ENCODE data around the gene SUCLA2.
"Not testable (repeated sequence)": the region's sequence is repeated elsewhere in the genome, so short reads cannot be mapped to it uniquely, and the experiment has no call there.

SUCLA2 gene

GRCh38 chr13:48001114-48001881 lies at the start of gene SUCLA2:
SUCLA2 (minus strand) TSS chr13:48001273; CDS start chr13:48001269, 4 bp downstream.
- peak within 1 kb of the TSS; percentile 92 for H3K27ac ChIP-seq
- no peak for DNase-seq (ENCODE audit: low read depth, low spot score)

GRCh38 chr13:48050550-48050949 lies 49.5 kb upstream of the SUCLA2 start:
- no peak for DNase-seq (ENCODE audit: low read depth, low spot score)
- H3K27ac ChIP-seq = no peak overlapping the region

- no peak for DNase-seq (ENCODE audit: low read depth, low spot score)
- peak overlapping the region; percentile 26 for H3K27ac ChIP-seq
These were observed 42.9 kb upstream of the SUCLA2 start for GRCh38 chr13:48043789-48044503.

- H3K27ac ChIP-seq = no peak overlapping the region
These were observed 41.8 kb upstream of the SUCLA2 start for GRCh38 chr13:48042894-48043293.

GRCh38 chr13:48040896-48041295 lies 39.8 kb upstream of the SUCLA2 start:
- H3K27ac ChIP-seq = no peak overlapping the region
- no peak for DNase-seq (ENCODE audit: low read depth, low spot score)

More at GRCh38 chr13:48042894-48043293, 41.8 kb upstream of the SUCLA2 start:
- DNase-seq (ENCODE audit: low read depth, low spot score) = no peak

- H3K27ac ChIP-seq = no peak overlapping the region
- DNase-seq (ENCODE audit: low read depth, low spot score) = no peak
These were observed 39.0 kb upstream of the SUCLA2 start for GRCh38 chr13:48040049-48040448.

GRCh38 chr13:48038761-48039160 lies 37.7 kb upstream of the SUCLA2 start:
- no peak for DNase-seq (ENCODE audit: low read depth, low spot score)
- H3K27ac ChIP-seq = peak overlapping the region; percentile 92

- H3K27ac ChIP-seq = peak within 1 kb of the TSS; percentile 92
- DNase-seq (ENCODE audit: low read depth, low spot score) = peak; percentile 87
These were observed 36.5 kb upstream of the SUCLA2 start, which contains the start of gene NUDT15 for GRCh38 chr13:48037346-48038173. NUDT15 (plus strand) TSS chr13:48037726; CDS start chr13:48037747, 21 bp downstream.

- H3K27ac ChIP-seq = no peak overlapping the region
- no peak for DNase-seq (ENCODE audit: low read depth, low spot score)
These were observed 28.8 kb upstream of the SUCLA2 start for GRCh38 chr13:48029859-48030258.

- no peak overlapping the region for H3K27ac ChIP-seq
- no peak for DNase-seq (ENCODE audit: low read depth, low spot score)
These were observed 27.0 kb upstream of the SUCLA2 start for GRCh38 chr13:48028066-48028465.

- DNase-seq (ENCODE audit: low read depth, low spot score) = no peak
- no peak overlapping the region for H3K27ac ChIP-seq
These were observed 18.7 kb upstream of the SUCLA2 start for GRCh38 chr13:48019796-48020195.

- no peak overlapping the region for H3K27ac ChIP-seq
- DNase-seq (ENCODE audit: low read depth, low spot score) = no peak
These were observed 17.6 kb upstream of the SUCLA2 start for GRCh38 chr13:48018637-48019036.

- no peak for DNase-seq (ENCODE audit: low read depth, low spot score)
- H3K27ac ChIP-seq = peak overlapping the region; percentile 3
These were observed 13.3 kb upstream of the SUCLA2 start for GRCh38 chr13:48014359-48014758.

- no peak for DNase-seq (ENCODE audit: low read depth, low spot score)
- no peak overlapping the region for H3K27ac ChIP-seq
These were observed 11.6 kb upstream of the SUCLA2 start for GRCh38 chr13:48012668-48013067.

- no peak for DNase-seq (ENCODE audit: low read depth, low spot score)
- no peak overlapping the region for H3K27ac ChIP-seq
These were observed 9.6 kb upstream of the SUCLA2 start for GRCh38 chr13:48010698-48011097.

GRCh38 chr13:48009284-48009683 lies 8.2 kb upstream of the SUCLA2 start:
- peak; percentile 51 for DNase-seq (ENCODE audit: low read depth, low spot score)
- H3K27ac ChIP-seq = peak overlapping the region; percentile 56

- peak overlapping the region; percentile 43 for H3K27ac ChIP-seq
- no peak for DNase-seq (ENCODE audit: low read depth, low spot score)
These were observed 5.3 kb upstream of the SUCLA2 start for GRCh38 chr13:48006396-48006795.

GRCh38 chr13:48004201-48004600 lies 3.1 kb upstream of the SUCLA2 start:
- no peak for DNase-seq (ENCODE audit: low read depth, low spot score)
- H3K27ac ChIP-seq = no peak overlapping the region

- H3K27ac ChIP-seq = peak overlapping the region; percentile 92
- not testable (repeated sequence) for DNase-seq (ENCODE audit: low read depth, low spot score)
These were observed 926 bp upstream of the SUCLA2 start for GRCh38 chr13:48001999-48002398.

- peak overlapping the region; percentile 92 for H3K27ac ChIP-seq
- DNase-seq (ENCODE audit: low read depth, low spot score) = no peak
These were observed 437 bp downstream of the SUCLA2 start for GRCh38 chr13:48000559-48001113.

Measured in epithelial cell of prostate (primary cell).